HEK293T (cell line): ENCODE results near the gene ZNF639.

ENCODE experiments used
- CTCF ChIA-PET: fragments of 350-600 bp; formaldehyde crosslinking; extraction: SDS; loops from one replicate; lab custom pipeline; 2021; ENCODE audit warnings: antibody characterized with exemption, inconsistent platforms; lab: Yijun Ruan, JAX
- POLR2A ChIA-PET: fragments of 350-600 bp; formaldehyde crosslinking; extraction: SDS; loops from one replicate; lab custom pipeline; 2020; ENCODE audit warnings: antibody characterized with exemption, inconsistent platforms; lab: Yijun Ruan, JAX
- DNase-seq: peaks from one replicate; pipeline ENCODE4 v3.0.0; 2012; ENCODE audit warnings: mixed read lengths; ENCODE audit errors: extremely low spot score
- ARNT ChIP-seq: fragments of 450-650 bp; IDR thresholded peaks from 2 replicates; pipeline ENCODE4 v1.6.1; 2017; ENCODE audit warnings: mild to moderate bottlenecking
- BHLHE40 ChIP-seq: fragments of 450-650 bp; IDR thresholded peaks from 2 replicates; pipeline ENCODE4 v1.6.1; 2016; ENCODE audit warnings: mild to moderate bottlenecking, moderate library complexity, borderline replicate concordance
- CTBP1 ChIP-seq: fragments of 450-650 bp; IDR thresholded peaks from 2 replicates; pipeline ENCODE4 v1.6.1; 2016; ENCODE audit warnings: borderline replicate concordance
- ELF4 ChIP-seq: fragments of 450-650 bp; IDR thresholded peaks from 2 replicates; pipeline ENCODE4 v1.6.1; 2017; ENCODE audit warnings: antibody characterized with exemption
- FOXA1 ChIP-seq: fragments of 450-650 bp; IDR thresholded peaks from 2 replicates; pipeline ENCODE4 v1.6.1; 2016; ENCODE audit warnings: mild to moderate bottlenecking
- FOXK2 ChIP-seq: fragments of 450-650 bp; IDR thresholded peaks from 2 replicates; pipeline ENCODE4 v1.6.1; 2016; ENCODE audit warnings: mild to moderate bottlenecking
- FOXM1 ChIP-seq: fragments of 450-650 bp; IDR thresholded peaks from 2 replicates; pipeline ENCODE4 v1.6.1; 2017; ENCODE audit warnings: mild to moderate bottlenecking, borderline replicate concordance
- HDGF ChIP-seq: fragments of 450-650 bp; IDR thresholded peaks from 2 replicates; pipeline ENCODE4 v1.6.1; 2017; ENCODE audit warnings: antibody characterized with exemption, borderline replicate concordance
- L3MBTL2 ChIP-seq: fragments of 450-650 bp; conservative IDR thresholded peaks from 2 replicates; pipeline ENCODE4 v1.6.1; 2016; ENCODE audit warnings: mild to moderate bottlenecking
- LEF1 ChIP-seq: fragments of 450-650 bp; IDR thresholded peaks from 2 replicates; pipeline ENCODE4 v1.6.1; 2017; ENCODE audit warnings: mild to moderate bottlenecking, borderline replicate concordance
- NFRKB ChIP-seq: fragments of 450-650 bp; IDR thresholded peaks from 2 replicates; pipeline ENCODE4 v1.6.1; 2016; ENCODE audit warnings: mild to moderate bottlenecking, moderate library complexity
- PKNOX1 ChIP-seq: fragments of 450-650 bp; IDR thresholded peaks from 2 replicates; pipeline ENCODE4 v1.6.1; 2016
- SP1 ChIP-seq: fragments of 450-650 bp; IDR thresholded peaks from 2 replicates; pipeline ENCODE4 v1.6.1; 2017
- SUZ12 ChIP-seq: fragments of 450-650 bp; IDR thresholded peaks from 2 replicates; pipeline ENCODE4 v1.6.1; 2016; ENCODE audit warnings: mild to moderate bottlenecking
- TARDBP ChIP-seq: fragments of 450-650 bp; IDR thresholded peaks from 2 replicates; pipeline ENCODE4 v1.6.1; 2016
- ZNF384 ChIP-seq: fragments of 450-650 bp; IDR thresholded peaks from 2 replicates; pipeline ENCODE4 v1.6.1; 2016

The ZNF639 gene

GRCh38 chr3:179347345-179348194 lies 24.7 kb downstream of the ZNF639 start, which contains the start of gene MFN1:
MFN1 (plus strand) TSS chr3:179347709; CDS start chr3:179348852, 1,143 bp downstream.
- ChIA-PET CTCF (no interaction called here), POLR2A (no interaction called here)
- DNase-seq, result peak; percentile 80
- TF ChIP-seq TARDBP (no peak), L3MBTL2 (peak; percentile 72), ELF4 (peak; percentile 45)

- ChIA-PET CTCF (no interaction called here), POLR2A (no interaction called here)
- no peak for DNase-seq
- TF ChIP-seq CTBP1 (no peak), ZNF384 (no peak), SP1 (no peak), FOXM1 (no peak), PKNOX1 (no peak), FOXA1 (no peak), ARNT (no peak), TARDBP (no peak), BHLHE40 (no peak), FOXK2 (no peak)
Observed at GRCh38 chr3:179348325-179349013, 25.6 kb downstream of the ZNF639 start.

- TF ChIP-seq LEF1 (no peak), TARDBP (no peak), ZNF384 (no peak), PKNOX1 (no peak), NFRKB (no peak), SUZ12 (no peak), FOXK2 (no peak), HDGF (no peak), FOXM1 (no peak), ELF4 (no peak)
- ChIA-PET CTCF (no interaction called here), POLR2A (no interaction called here)
- no peak for DNase-seq
Observed at GRCh38 chr3:179355996-179356395, 33.2 kb downstream of the ZNF639 start.

GRCh38 chr3:179363332-179363731 lies 40.5 kb downstream of the ZNF639 start:
- CTCF ChIA-PET, result no interaction called here
- POLR2A ChIA-PET, result no interaction called here
- TF ChIP-seq L3MBTL2 (no peak), FOXM1 (no peak), LEF1 (no peak), ELF4 (no peak), FOXK2 (no peak), FOXA1 (no peak), ARNT (no peak), NFRKB (no peak), ZNF384 (no peak), CTBP1 (no peak), SUZ12 (no peak), SP1 (no peak), HDGF (no peak), PKNOX1 (no peak), TARDBP (no peak), BHLHE40 (no peak)

GRCh38 chr3:179369621-179370020 lies 46.8 kb downstream of the ZNF639 start:
- POLR2A ChIA-PET, result no interaction called here
- no peak for DNase-seq
- TF ChIP-seq BHLHE40, result no peak
- no peak for TF ChIP-seq CTBP1
- TF ChIP-seq ARNT, result no peak
- no peak for TF ChIP-seq LEF1
- no peak for TF ChIP-seq HDGF
- no peak for TF ChIP-seq FOXM1
- TF ChIP-seq L3MBTL2, result no peak
- no peak for TF ChIP-seq NFRKB
- no peak for TF ChIP-seq ZNF384
- TF ChIP-seq FOXA1, result no peak
- no peak for TF ChIP-seq ELF4
- TF ChIP-seq SUZ12, result no peak
- no peak for TF ChIP-seq SP1
- CTCF ChIA-PET, result no interaction called here

More at GRCh38 chr3:179363332-179363731, 40.5 kb downstream of the ZNF639 start:
- DNase-seq, result no peak

- TF ChIP-seq LEF1, result no peak
- no peak for TF ChIP-seq FOXK2
- no peak for TF ChIP-seq PKNOX1
- TF ChIP-seq ZNF384, result no peak
- TF ChIP-seq SUZ12, result no peak
- TF ChIP-seq L3MBTL2, result no peak
- TF ChIP-seq FOXM1, result no peak
- no peak for TF ChIP-seq TARDBP
- no peak for TF ChIP-seq ARNT
- TF ChIP-seq ELF4, result no peak
- no peak for TF ChIP-seq BHLHE40
- no peak for TF ChIP-seq HDGF
- TF ChIP-seq CTBP1, result no peak
- TF ChIP-seq NFRKB, result no peak
- no peak for TF ChIP-seq FOXA1
- ChIA-PET POLR2A (no interaction called here), CTCF (interaction anchor here (0.6 kb wide), 1 partner anchor 342 kb away, joined by 4 read pairs; no protein-coding TSS in a partner anchor)
- DNase-seq, result no peak
Observed at GRCh38 chr3:179373938-179374337, 51.1 kb downstream of the ZNF639 start.
